ENCODE results near the gene GPR55.

The GPR55 gene

GRCh38 chr2:230944123-230944653, 19.1 kb upstream of the GPR55 start:
- no peak for DNase-seq (ENCODE audit: low read depth in 1 of 2, low spot score in 1 of 2)
- TF ChIP-seq POLR2AphosphoS5 (IDR thresholded peaks at IDR 0.05; ENCODE audit: low read depth), result no peak
- no peak for TF ChIP-seq CTCF (IDR thresholded peaks at IDR 0.05; ENCODE audit: insufficient read depth, low read length)
- no peak for TF ChIP-seq GABPA (IDR thresholded peaks at IDR 0.05; ENCODE audit: low read depth)
- TF ChIP-seq SPI1 (IDR thresholded peaks at IDR 0.05; ENCODE audit: borderline replicate concordance, low read depth), result no peak
- Histone ChIP-seq H3K4me3 (replicated peaks; ENCODE audit: insufficient read depth, low read length) (no peak overlapping the region), H3K27ac (replicated peaks) (no peak overlapping the region), H3K27me3 (ENCODE audit: insufficient read depth, poor library complexity, severe bottlenecking) (no peaks in the 10 kb centered on the region)

- Histone ChIP-seq H3K27me3 (ENCODE audit: insufficient read depth, poor library complexity, severe bottlenecking) (no peaks in the 10 kb centered on the region), H3K27ac (replicated peaks) (no peak overlapping the region), H3K4me3 (replicated peaks; ENCODE audit: insufficient read depth, low read length) (no peak overlapping the region)
- TF ChIP-seq GABPA (IDR thresholded peaks at IDR 0.05; ENCODE audit: low read depth) (no peak), SPI1 (IDR thresholded peaks at IDR 0.05; ENCODE audit: borderline replicate concordance, low read depth) (peak; percentile 70; the same call in 1 of the 2 replicates)
- peak; percentile 75 to 84 for DNase-seq (ENCODE audit: low read depth in 1 of 2, low spot score in 1 of 2)
These were observed 18.2 kb upstream of the GPR55 start for GRCh38 chr2:230942920-230943896.

DNA sequence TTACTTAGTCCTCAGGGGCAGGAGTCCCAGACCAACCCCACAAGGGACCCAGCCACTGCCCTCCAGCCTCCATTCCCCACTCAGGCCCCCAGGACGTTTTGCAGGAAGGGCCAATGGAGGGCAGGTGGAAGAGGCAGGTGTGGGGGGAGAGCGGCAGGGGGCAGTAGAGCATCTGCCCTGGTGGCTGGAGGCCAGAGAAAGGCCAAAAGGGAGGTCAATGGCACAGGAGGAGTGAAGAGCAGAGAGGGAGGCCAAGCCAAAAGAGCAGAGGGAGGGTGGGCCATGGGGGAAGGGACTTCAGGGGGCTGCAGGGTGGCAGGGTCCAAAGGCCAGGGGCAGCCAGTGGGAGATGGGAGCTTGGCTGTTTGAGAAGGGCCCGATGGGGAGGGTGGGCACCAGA, 17.3 kb upstream of the GPR55 start:
- TF ChIP-seq, protein P1, sequence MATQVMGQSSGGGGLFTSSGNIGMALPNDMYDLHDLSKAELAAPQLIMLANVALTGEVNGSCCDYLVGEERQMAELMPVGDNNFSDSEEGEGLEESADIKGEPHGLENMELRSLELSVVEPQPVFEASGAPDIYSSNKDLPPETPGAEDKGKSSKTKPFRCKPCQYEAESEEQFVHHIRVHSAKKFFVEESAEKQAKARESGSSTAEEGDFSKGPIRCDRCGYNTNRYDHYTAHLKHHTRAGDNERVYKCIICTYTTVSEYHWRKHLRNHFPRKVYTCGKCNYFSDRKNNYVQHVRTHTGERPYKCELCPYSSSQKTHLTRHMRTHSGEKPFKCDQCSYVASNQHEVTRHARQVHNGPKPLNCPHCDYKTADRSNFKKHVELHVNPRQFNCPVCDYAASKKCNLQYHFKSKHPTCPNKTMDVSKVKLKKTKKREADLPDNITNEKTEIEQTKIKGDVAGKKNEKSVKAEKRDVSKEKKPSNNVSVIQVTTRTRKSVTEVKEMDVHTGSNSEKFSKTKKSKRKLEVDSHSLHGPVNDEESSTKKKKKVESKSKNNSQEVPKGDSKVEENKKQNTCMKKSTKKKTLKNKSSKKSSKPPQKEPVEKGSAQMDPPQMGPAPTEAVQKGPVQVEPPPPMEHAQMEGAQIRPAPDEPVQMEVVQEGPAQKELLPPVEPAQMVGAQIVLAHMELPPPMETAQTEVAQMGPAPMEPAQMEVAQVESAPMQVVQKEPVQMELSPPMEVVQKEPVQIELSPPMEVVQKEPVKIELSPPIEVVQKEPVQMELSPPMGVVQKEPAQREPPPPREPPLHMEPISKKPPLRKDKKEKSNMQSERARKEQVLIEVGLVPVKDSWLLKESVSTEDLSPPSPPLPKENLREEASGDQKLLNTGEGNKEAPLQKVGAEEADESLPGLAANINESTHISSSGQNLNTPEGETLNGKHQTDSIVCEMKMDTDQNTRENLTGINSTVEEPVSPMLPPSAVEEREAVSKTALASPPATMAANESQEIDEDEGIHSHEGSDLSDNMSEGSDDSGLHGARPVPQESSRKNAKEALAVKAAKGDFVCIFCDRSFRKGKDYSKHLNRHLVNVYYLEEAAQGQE (IDR thresholded peaks at IDR 0.05; ENCODE audit: insufficient replicate concordance, low read depth), result no peak
- TF ChIP-seq SPI1 (IDR thresholded peaks at IDR 0.05; ENCODE audit: borderline replicate concordance, low read depth) (no peak), POLR2AphosphoS5 (IDR thresholded peaks at IDR 0.05; ENCODE audit: low read depth) (no peak), GABPA (IDR thresholded peaks at IDR 0.05; ENCODE audit: low read depth) (no peak), CTCF (IDR thresholded peaks at IDR 0.05; ENCODE audit: insufficient read depth, low read length) (no peak)
- Histone ChIP-seq H3K27ac (replicated peaks) (no peak overlapping the region), H3K27me3 (ENCODE audit: insufficient read depth, poor library complexity, severe bottlenecking) (no peaks in the 10 kb centered on the region), H3K4me3 (replicated peaks; ENCODE audit: insufficient read depth, low read length) (no peak overlapping the region)
- no peak for DNase-seq (ENCODE audit: low read depth in 1 of 2, low spot score in 1 of 2)

- H3K4me3 ChIP-seq (replicated peaks; ENCODE audit: insufficient read depth, low read length), result no peak overlapping the region
- DNase-seq (ENCODE audit: low read depth in 1 of 2, low spot score in 1 of 2), result no peak
- TF ChIP-seq GABPA (IDR thresholded peaks at IDR 0.05; ENCODE audit: low read depth), result no peak
- no peak for TF ChIP-seq POLR2AphosphoS5 (IDR thresholded peaks at IDR 0.05; ENCODE audit: low read depth)
- TF ChIP-seq, protein P1 (IDR thresholded peaks at IDR 0.05; ENCODE audit: insufficient replicate concordance, low read depth), result no peak
- TF ChIP-seq CTCF (IDR thresholded peaks at IDR 0.05; ENCODE audit: insufficient read depth, low read length), result no peak
- no peak for TF ChIP-seq SPI1 (IDR thresholded peaks at IDR 0.05; ENCODE audit: borderline replicate concordance, low read depth)
- H3K27me3 ChIP-seq (ENCODE audit: insufficient read depth, poor library complexity, severe bottlenecking), result no peaks in the 10 kb centered on the region
- no peak overlapping the region for H3K27ac ChIP-seq (replicated peaks)
These were observed 16.4 kb upstream of the GPR55 start for GRCh38 chr2:230941202-230942180.

All from HL-60 (cell line).